ENCODE results near the gene OOSP4B.
"Not testable (repeated sequence)": the region's sequence is repeated elsewhere in the genome, so short reads cannot be mapped to it uniquely, and the experiment has no call there.

OOSP4B gene

GRCh38 chr11:60056349-60056969 is 39.5 kb downstream of the OOSP4B start, which contains the start of gene MS4A3:
TSS of gene MS4A3 (plus strand) at chr11:60056665. CDS start at chr11:60061161, 4,496 bp downstream.
- DNase-seq (ENCODE audit: low read depth) = no peak
- H3K4me3 ChIP-seq (ENCODE audit: low read depth, low read length) = no peak within 1 kb of the TSS

GRCh38 chr11:60059052-60059451 is 42.1 kb downstream of the OOSP4B start:
- no peak overlapping the region for H3K4me3 ChIP-seq (ENCODE audit: low read depth, low read length)
- no peak for DNase-seq (ENCODE audit: low read depth)

- H3K4me3 ChIP-seq (ENCODE audit: low read depth, low read length) = no peak overlapping the region
- no peak for DNase-seq (ENCODE audit: low read depth)
These were observed 42.7 kb downstream of the OOSP4B start for GRCh38 chr11:60059521-60060240.

GRCh38 chr11:60064111-60064510 is 47.1 kb downstream of the OOSP4B start:
- H3K4me3 ChIP-seq (ENCODE audit: low read depth, low read length) = no peak overlapping the region
- DNase-seq (ENCODE audit: low read depth) = no peak

GRCh38 chr11:60065801-60066200 is 48.8 kb downstream of the OOSP4B start:
- DNase-seq (ENCODE audit: low read depth) = no peak
- no peak overlapping the region for H3K4me3 ChIP-seq (ENCODE audit: low read depth, low read length)

GRCh38 chr11:60069450-60069849 is 52.5 kb downstream of the OOSP4B start:
- no peak for DNase-seq (ENCODE audit: low read depth)
- no peak overlapping the region for H3K4me3 ChIP-seq (ENCODE audit: low read depth, low read length)

- DNase-seq (ENCODE audit: low read depth); H3K4me3 ChIP-seq (ENCODE audit: low read depth, low read length): not testable (repeated sequence)
These were observed 54.7 kb downstream of the OOSP4B start for GRCh38 chr11:60071644-60072043.

GRCh38 chr11:60077216-60077817 is 60.3 kb downstream of the OOSP4B start:
- DNase-seq (ENCODE audit: low read depth) = no peak

GRCh38 chr11:60077981-60078380 is 61.0 kb downstream of the OOSP4B start:
- no peak overlapping the region for H3K4me3 ChIP-seq (ENCODE audit: low read depth, low read length)
- no peak for DNase-seq (ENCODE audit: low read depth)

More at GRCh38 chr11:60077216-60077817, 60.3 kb downstream of the OOSP4B start:
- H3K4me3 ChIP-seq (ENCODE audit: low read depth, low read length) = no peak overlapping the region

- no peak overlapping the region for H3K4me3 ChIP-seq (ENCODE audit: low read depth, low read length)
- no peak for DNase-seq (ENCODE audit: low read depth)
These were observed 61.8 kb downstream of the OOSP4B start for GRCh38 chr11:60078745-60079144.

GRCh38 chr11:60080535-60080934 is 63.6 kb downstream of the OOSP4B start:
- H3K4me3 ChIP-seq (ENCODE audit: low read depth, low read length) = no peak overlapping the region
- DNase-seq (ENCODE audit: low read depth) = no peak

All from skeletal muscle cell (primary cell).